ENCODE measurements around the gene WRAP73. TPM values are rescaled to one million over a fixed set of nuclear protein-coding genes. Genes with fewer than 3 reads are reported as not detected.

Gene WRAP73
- total RNA-seq, 6 donors from 2014 or later = 14.0 to 33.5 (median 19.9) TPM

DNA sequence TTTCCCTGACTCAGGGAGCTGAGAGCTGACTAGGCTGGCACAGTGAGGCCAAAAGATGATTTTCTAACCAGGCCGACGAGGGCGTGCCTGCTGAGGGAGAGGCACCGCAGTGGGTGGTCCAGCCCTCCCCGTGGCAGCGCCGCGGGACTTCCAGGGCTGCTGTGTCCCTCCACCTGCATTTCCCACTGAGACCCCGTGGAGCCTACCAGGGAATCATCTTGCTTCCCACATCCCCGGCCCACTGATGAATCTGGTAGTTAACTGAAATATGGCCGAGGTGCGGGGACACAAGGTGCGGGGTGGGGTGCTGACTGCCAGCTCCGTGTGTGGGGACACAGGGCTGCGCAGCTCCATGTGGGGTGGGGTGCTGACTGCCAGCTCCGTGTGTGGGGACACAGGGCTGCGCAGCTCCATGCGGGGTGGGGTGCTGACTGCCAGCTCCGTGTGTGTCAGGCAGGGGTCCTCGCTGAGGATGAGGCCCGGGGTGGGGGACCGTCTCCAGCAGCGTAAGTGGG is 10.4 kb downstream of the WRAP73 start:
- H3K4me1 ChIP-seq = no peaks in the 10 kb centered on the region
- WGBS, 2 donors = 86 to 93% methylated on average over 11 to 23 of the region's 23 CpGs
- DNase-seq (peak in 1 of 2 donors; percentile 61), ATAC-seq (ENCODE audit: low FRiP score in 2 of 2) (peak; percentile 11 to 23)
- no peaks in the 10 kb centered on the region for H3K27me3 ChIP-seq
- peaks cover 13 to 75% (median 53%) of the 10 kb centered on the region in 4 donors for H3K36me3 ChIP-seq
- H3K27ac ChIP-seq = no peak overlapping the region
- no peaks in the 10 kb centered on the region for H3K9me3 ChIP-seq
- H3K4me3 ChIP-seq = no peak overlapping the region
- TF ChIP-seq, protein P1, sequence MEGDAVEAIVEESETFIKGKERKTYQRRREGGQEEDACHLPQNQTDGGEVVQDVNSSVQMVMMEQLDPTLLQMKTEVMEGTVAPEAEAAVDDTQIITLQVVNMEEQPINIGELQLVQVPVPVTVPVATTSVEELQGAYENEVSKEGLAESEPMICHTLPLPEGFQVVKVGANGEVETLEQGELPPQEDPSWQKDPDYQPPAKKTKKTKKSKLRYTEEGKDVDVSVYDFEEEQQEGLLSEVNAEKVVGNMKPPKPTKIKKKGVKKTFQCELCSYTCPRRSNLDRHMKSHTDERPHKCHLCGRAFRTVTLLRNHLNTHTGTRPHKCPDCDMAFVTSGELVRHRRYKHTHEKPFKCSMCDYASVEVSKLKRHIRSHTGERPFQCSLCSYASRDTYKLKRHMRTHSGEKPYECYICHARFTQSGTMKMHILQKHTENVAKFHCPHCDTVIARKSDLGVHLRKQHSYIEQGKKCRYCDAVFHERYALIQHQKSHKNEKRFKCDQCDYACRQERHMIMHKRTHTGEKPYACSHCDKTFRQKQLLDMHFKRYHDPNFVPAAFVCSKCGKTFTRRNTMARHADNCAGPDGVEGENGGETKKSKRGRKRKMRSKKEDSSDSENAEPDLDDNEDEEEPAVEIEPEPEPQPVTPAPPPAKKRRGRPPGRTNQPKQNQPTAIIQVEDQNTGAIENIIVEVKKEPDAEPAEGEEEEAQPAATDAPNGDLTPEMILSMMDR (IDR thresholded peaks at IDR 0.05) = no peak

DNA sequence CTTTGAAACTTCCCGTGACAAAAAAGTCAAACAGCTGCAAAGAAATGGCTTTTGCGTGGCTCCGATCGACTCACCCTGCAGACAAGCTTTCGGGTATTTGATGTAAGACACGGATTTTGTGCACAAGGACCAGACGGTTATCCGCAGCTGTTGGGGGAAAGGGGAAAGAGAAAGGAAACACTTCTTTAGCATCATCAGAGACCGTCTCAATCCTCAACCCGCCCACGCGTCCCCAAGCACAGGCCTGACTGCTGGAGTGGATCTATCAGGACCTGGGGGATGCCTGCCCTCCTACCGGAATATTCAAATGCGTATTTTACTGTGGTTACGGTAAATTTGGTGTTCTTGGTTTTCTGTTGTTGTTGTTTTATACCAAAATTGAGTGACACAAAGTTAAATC is 11.2 kb downstream of the WRAP73 start:
- H3K27ac ChIP-seq = no peak overlapping the region
- H3K36me3 ChIP-seq = peaks cover 13 to 81% (median 58%) of the 10 kb centered on the region in 4 donors
- no peak for DNase-seq
- WGBS, 2 donors = 93 to 97% methylated on average over 15 of the region's 15 CpGs
- no peaks in the 10 kb centered on the region for H3K4me1 ChIP-seq
- no peaks in the 10 kb centered on the region for H3K27me3 ChIP-seq
- no peak overlapping the region for H3K4me3 ChIP-seq
- no peaks in the 10 kb centered on the region for H3K9me3 ChIP-seq
- ATAC-seq (ENCODE audit: low FRiP score in 2 of 2) = no peak
- no peak for TF ChIP-seq POLR2A (IDR thresholded peaks at IDR 0.05)
- TF ChIP-seq EP300 (IDR thresholded peaks at IDR 0.05) = no peak
- TF ChIP-seq, protein P1 (IDR thresholded peaks at IDR 0.05) = no peak
- TF ChIP-seq POLR2AphosphoS5 (IDR thresholded peaks at IDR 0.05) = no peak

DNA sequence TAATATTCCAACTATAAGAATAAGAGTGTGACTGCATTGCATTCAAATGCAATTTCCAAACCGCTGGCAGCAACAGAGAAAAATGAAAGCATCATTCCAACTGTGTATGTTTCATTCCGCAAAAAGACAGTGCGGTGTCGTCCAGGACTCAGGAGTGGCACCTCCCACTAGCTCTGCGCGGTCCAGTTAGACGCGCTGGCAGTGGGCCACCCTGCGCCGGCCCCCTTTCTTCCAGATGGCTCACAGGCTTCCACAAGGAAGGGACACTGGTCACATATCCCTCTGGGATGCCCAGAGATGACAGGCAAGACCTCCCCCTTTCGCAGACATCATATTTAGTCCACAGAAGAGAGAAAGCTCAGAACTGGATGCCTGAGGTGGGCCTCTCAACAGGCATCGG is 11.9 kb downstream of the WRAP73 start:
- TF ChIP-seq, protein P1 (IDR thresholded peaks at IDR 0.05) = no peak
- no peak for TF ChIP-seq EP300 (IDR thresholded peaks at IDR 0.05)
- TF ChIP-seq POLR2A (IDR thresholded peaks at IDR 0.05) = no peak
- TF ChIP-seq POLR2AphosphoS5 (IDR thresholded peaks at IDR 0.05) = no peak
- DNase-seq (peak in 1 of 2 donors; percentile 66), ATAC-seq (ENCODE audit: low FRiP score in 2 of 2) (no peak)
- H3K36me3 ChIP-seq = peaks cover 13 to 83% (median 59%) of the 10 kb centered on the region in 4 donors
- no peak overlapping the region for H3K4me3 ChIP-seq
- H3K27ac ChIP-seq = no peak overlapping the region
- H3K27me3 ChIP-seq = no peaks in the 10 kb centered on the region
- WGBS, 2 donors = 92 to 98% methylated on average over 8 to 12 of the region's 12 CpGs
- no peaks in the 10 kb centered on the region for H3K4me1 ChIP-seq
- H3K9me3 ChIP-seq = no peaks in the 10 kb centered on the region

DNA sequence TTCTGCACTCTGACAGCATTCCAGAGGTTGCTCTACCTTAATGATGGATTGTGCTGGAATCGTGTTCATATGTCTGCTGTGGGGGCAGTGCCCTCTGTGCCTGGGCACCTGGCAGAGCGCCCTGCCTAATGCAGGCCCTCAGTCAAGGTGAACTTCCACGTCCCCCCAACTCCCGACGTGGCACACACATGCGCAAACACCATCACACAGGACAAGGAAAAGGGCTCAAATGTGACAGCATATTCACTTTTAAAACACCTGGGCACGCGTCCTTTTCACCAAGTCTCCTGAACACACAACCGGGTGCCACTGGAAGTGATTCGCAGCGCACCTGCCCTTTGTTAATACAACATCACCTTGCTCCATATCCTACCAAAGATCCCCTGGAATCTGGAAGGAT is 13.4 kb downstream of the WRAP73 start:
- WGBS, 2 donors = 97 to 98% methylated on average over 11 of the region's 11 CpGs
- Histone ChIP-seq H3K4me1 (no peaks in the 10 kb centered on the region), H3K4me3 (no peak overlapping the region), H3K27me3 (no peaks in the 10 kb centered on the region), H3K27ac (no peak overlapping the region), H3K36me3 (peaks cover 20 to 93% (median 68%) of the 10 kb centered on the region in 4 donors), H3K9me3 (no peaks in the 10 kb centered on the region)
- ATAC-seq (ENCODE audit: low FRiP score in 2 of 2) (no peak), DNase-seq (no peak)
- TF ChIP-seq POLR2A (IDR thresholded peaks at IDR 0.05) (no peak), EP300 (IDR thresholded peaks at IDR 0.05) (no peak), POLR2AphosphoS5 (IDR thresholded peaks at IDR 0.05) (no peak)
- TF ChIP-seq, protein P1 (IDR thresholded peaks at IDR 0.05) = no peak

DNA sequence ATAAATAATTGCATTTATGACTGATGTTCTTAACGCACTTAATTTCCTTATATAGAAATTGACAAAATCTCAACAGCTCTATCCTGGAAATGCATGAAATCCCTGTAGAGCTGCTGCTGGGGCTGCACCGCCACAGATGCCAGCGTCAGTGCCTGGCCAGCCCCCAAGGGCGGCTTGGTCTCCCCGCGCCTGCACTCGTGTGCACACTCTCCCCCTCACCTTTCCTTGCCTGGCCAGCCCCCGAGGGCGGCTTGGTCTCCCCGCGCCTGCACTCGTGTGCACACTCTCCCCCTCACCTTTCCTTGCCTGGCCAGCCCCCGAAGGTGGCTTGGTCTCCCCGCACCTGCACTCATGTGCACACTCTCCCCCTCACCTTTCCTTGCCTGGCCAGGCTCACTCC is 13.8 kb downstream of the WRAP73 start:
- DNase-seq (peak in 1 of 2 donors; percentile 56), ATAC-seq (ENCODE audit: low FRiP score in 2 of 2) (no peak)
- Histone ChIP-seq H3K27ac (no peak overlapping the region), H3K4me3 (no peak overlapping the region), H3K36me3 (peaks cover 20 to 94% (median 69%) of the 10 kb centered on the region in 4 donors), H3K4me1 (no peaks in the 10 kb centered on the region), H3K27me3 (no peaks in the 10 kb centered on the region), H3K9me3 (no peaks in the 10 kb centered on the region)
- 93 to 96% methylated on average over 13 to 14 of the region's 14 CpGs for WGBS, 2 donors
- TF ChIP-seq POLR2A (IDR thresholded peaks at IDR 0.05) (no peak), EP300 (IDR thresholded peaks at IDR 0.05) (no peak), POLR2AphosphoS5 (IDR thresholded peaks at IDR 0.05) (no peak)
- TF ChIP-seq, protein P1 (IDR thresholded peaks at IDR 0.05) = no peak
